ENCODE measurements around the gene DPY19L3. TPM values are rescaled to one million over a fixed set of nuclear protein-coding genes. Genes with fewer than 3 reads are reported as not detected.

Gene DPY19L3
- total RNA-seq, 4 donors from 2014 or later = 29.7 to 49.2 (median 39.8) TPM

DNA sequence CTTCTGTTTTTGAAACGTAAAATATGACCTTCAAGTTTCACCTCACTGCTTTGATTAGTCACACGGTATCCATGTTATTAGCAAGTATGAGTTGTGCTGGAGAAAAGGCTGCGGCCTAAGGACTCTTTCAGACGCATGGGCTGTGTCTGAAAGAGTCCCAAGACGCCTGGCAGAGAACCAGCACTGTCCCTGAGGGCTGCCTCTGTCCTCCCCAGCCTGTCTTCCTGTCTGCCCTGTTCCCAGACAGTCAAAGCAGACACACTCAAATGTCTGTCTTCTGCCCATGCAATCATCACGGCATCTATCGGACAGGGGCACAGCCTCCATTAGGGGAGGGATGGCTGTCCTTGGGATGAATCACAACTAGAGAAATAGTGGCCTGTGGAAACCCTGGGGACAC lies 65.5 kb downstream of the DPY19L3 start:
- no peak for TF ChIP-seq POLR2A (IDR thresholded peaks at IDR 0.05)
- TF ChIP-seq, protein P1, sequence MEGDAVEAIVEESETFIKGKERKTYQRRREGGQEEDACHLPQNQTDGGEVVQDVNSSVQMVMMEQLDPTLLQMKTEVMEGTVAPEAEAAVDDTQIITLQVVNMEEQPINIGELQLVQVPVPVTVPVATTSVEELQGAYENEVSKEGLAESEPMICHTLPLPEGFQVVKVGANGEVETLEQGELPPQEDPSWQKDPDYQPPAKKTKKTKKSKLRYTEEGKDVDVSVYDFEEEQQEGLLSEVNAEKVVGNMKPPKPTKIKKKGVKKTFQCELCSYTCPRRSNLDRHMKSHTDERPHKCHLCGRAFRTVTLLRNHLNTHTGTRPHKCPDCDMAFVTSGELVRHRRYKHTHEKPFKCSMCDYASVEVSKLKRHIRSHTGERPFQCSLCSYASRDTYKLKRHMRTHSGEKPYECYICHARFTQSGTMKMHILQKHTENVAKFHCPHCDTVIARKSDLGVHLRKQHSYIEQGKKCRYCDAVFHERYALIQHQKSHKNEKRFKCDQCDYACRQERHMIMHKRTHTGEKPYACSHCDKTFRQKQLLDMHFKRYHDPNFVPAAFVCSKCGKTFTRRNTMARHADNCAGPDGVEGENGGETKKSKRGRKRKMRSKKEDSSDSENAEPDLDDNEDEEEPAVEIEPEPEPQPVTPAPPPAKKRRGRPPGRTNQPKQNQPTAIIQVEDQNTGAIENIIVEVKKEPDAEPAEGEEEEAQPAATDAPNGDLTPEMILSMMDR (IDR thresholded peaks at IDR 0.05) = no peak
- peak; percentile 90 to 92 for DNase-seq
- Histone ChIP-seq H3K4me1 (peaks cover 16 to 21% of the 10 kb centered on the region in 2 donors), H3K4me3 (replicated peaks in 1 of 3) (no peak overlapping the region), H3K36me3 (no peaks in the 10 kb centered on the region), H3K9me3 (no peaks in the 10 kb centered on the region), H3K27me3 (no peaks in the 10 kb centered on the region), H3K27ac (peak overlapping the region; percentile 75 to 86 (median 76))
- WGBS, 2 donors = 42 to 43% methylated on average over 7 of the region's 7 CpGs
- intact Hi-C loops (cut with DNase I) = no loop called here

GRCh38 chr19:32471811-32472210 lies 66.2 kb downstream of the DPY19L3 start:
- 90 to 92% methylated on average over 7 of the region's 7 CpGs for WGBS, 2 donors
- H3K4me3 ChIP-seq (replicated peaks in 1 of 3) = no peak overlapping the region
- H3K9me3 ChIP-seq = no peaks in the 10 kb centered on the region
- H3K4me1 ChIP-seq = peaks cover 16 to 21% of the 10 kb centered on the region in 2 donors
- H3K27ac ChIP-seq = peak overlapping the region; percentile 75 to 86 (median 76)
- no peak for DNase-seq
- intact Hi-C loops (cut with DNase I) = no loop called here
- H3K27me3 ChIP-seq = no peaks in the 10 kb centered on the region
- H3K36me3 ChIP-seq = no peaks in the 10 kb centered on the region
- TF ChIP-seq, protein P1 (IDR thresholded peaks at IDR 0.05) = no peak
- no peak for TF ChIP-seq POLR2A (IDR thresholded peaks at IDR 0.05)

DNA sequence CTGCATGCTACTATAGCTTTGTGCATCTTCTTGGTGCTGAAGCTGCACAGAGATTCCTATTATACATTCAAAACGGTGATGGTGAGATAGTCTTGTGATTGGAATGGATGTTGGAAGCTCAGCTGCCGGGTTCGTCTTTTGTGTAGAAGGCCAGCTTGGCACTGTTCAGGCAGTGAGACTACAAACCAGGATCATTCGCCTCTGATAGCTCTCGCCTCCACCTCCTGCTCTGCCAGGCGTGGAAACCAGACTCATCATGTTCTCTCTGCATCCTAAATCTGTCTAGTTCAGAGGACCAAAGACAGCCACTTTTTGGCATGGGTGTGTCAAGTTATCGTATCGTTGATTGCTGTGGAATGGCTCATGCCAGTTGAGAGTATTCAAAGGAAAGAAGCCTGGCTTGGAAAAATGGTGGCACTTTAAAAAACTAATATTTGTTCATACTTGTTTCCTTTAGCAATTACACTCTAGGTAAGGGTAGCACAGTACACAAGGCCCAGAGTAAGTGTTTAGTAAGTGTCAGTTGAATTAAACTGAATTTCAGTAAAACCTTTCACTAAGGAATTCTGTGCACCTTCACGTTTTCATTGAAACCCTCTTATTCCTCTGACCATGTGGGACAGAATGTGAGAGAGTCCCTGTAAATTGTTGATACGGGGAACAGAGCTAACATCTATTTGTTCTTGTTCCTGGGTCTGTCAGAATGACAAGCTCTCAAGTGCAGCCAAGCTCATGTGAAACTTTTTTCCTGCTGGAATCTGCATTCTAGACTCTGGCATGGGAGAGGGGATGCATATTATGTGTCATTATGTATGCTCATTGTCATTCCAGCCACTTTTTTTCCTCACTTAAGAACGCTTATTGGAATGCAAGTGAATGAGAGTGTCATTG lies 69.8 kb downstream of the DPY19L3 start:
- TF ChIP-seq POLR2A (IDR thresholded peaks at IDR 0.05) = no peak
- TF ChIP-seq, protein P1 (IDR thresholded peaks at IDR 0.05) = no peak
- Histone ChIP-seq H3K27me3 (no peaks in the 10 kb centered on the region), H3K36me3 (peaks cover 0 to 12% of the 10 kb centered on the region in 2 donors), H3K4me3 (replicated peaks in 1 of 3) (no peak overlapping the region), H3K9me3 (no peaks in the 10 kb centered on the region), H3K4me1 (peaks cover 16 to 21% of the 10 kb centered on the region in 2 donors), H3K27ac (peak overlapping the region in 2 of 3 donors; percentile 34 to 39)
- intact Hi-C loops (cut with DNase I) = no loop called here
- WGBS, 2 donors = 73% methylated on average over 11 of the region's 11 CpGs
- no peak for DNase-seq

- intact Hi-C loops (cut with DNase I) = no loop called here
- 81 to 86% methylated on average over 4 of the region's 4 CpGs for WGBS, 2 donors
- peaks cover 13 to 18% of the 10 kb centered on the region in 2 donors for H3K4me1 ChIP-seq
- DNase-seq = no peak
- peak overlapping the region in 1 of 3 donors; percentile 27 for H3K27ac ChIP-seq
- H3K4me3 ChIP-seq (replicated peaks in 1 of 3) = no peak overlapping the region
- no peaks in the 10 kb centered on the region for H3K27me3 ChIP-seq
- no peak for TF ChIP-seq POLR2A (IDR thresholded peaks at IDR 0.05)
- TF ChIP-seq, protein P1 (IDR thresholded peaks at IDR 0.05) = no peak
- H3K36me3 ChIP-seq = peaks cover 0 to 12% of the 10 kb centered on the region in 2 donors
- no peaks in the 10 kb centered on the region for H3K9me3 ChIP-seq
These were observed 70.4 kb downstream of the DPY19L3 start for GRCh38 chr19:32476032-32476350.

DNA sequence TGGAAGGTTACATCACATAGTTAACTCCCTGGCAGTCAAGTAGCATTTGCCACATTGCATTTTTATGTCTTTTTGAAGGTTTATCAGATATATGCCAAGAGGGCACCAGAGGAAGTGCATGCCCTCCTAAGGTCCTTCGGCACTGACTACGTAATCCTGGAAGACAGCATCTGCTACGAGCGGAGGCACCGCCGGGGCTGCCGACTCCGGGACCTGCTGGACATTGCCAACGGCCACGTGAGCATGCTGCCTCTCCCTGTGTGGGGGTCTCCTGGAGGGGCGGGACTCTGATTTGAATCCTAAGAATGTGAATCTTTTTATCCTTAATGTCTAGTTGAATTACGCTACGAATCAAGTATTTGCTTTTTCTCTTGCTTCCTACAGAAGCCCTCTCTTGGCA lies 74.8 kb downstream of the DPY19L3 start:
- WGBS, 2 donors = 68 to 92% methylated on average over 13 of the region's 13 CpGs
- intact Hi-C loops (cut with DNase I) = no loop called here
- H3K36me3 ChIP-seq = peaks cover 19 to 26% of the 10 kb centered on the region in 2 donors
- DNase-seq = no peak
- H3K4me3 ChIP-seq (replicated peaks in 1 of 3) = no peak overlapping the region
- no peaks in the 10 kb centered on the region for H3K9me3 ChIP-seq
- no peak overlapping the region for H3K27ac ChIP-seq
- TF ChIP-seq POLR2A (IDR thresholded peaks at IDR 0.05) = no peak
- TF ChIP-seq, protein P1 (IDR thresholded peaks at IDR 0.05) = no peak
- no peaks in the 10 kb centered on the region for H3K27me3 ChIP-seq
- no peaks in the 10 kb centered on the region for H3K4me1 ChIP-seq

All from thyroid gland (tissue), 4 donors.